ENCODE measurements around the gene SLC38A3. TPM values are rescaled to one million over a fixed set of nuclear protein-coding genes. Genes with fewer than 3 reads are reported as not detected.

Gene SLC38A3
- total RNA-seq, 1 experiment from 2014 or later: 16.8 TPM

DNA sequence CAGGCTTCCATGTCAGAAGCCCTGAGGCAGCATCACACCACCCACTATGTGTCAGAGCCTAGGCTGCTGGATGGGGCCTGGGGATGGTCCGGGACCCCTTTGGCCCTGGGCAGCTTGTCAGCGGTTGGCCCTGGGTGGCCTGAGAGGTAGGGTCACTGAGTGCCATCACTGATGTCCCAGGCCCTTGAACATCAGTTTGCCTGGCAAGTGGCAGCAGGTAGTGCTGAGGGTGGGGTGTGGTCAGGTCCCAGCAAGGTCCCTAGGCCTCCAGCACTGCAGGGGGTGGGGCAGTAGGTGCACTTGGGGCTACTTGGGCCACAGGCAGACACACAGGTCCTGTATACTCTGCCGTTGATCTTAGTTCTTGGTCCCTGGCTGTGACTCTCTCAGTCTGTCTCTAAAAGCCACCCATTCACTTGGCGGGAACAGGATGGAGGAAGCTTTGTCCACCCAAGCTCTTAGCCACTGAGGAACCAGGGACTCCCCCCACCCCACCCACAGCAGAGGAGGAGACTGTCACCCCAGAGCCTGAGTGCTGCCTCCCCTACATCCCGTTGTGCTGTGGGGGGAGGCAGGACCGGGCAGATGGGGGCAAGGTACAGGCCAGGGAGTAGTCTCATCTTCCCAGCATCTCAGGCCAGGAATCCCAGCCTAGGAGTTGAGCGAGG is 36.8 kb downstream of the SLC38A3 start:
- H3K4me1 ChIP-seq: peaks cover 20% of the 10 kb centered on the region

DNA sequence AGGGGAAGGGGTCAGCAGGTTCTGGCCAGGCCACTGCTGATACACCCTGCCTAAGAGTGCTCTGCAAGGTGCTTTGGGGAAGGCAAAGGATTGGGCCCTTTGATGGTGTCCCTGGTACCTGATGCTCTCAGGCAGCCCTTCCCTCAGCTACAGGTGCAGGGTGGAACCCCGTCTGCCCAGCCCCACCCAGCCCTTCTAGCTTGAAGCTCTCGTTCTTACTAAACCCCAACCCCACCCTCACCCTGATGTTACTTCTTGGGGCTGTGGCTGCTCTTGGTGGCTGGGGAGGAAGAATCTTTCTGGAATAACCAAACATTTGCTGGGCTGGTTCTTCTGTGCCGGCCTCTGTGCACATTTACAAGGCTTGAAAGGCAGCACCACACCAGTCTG is 37.3 kb downstream of the SLC38A3 start:
- Mint-ChIP-seq H3K9me3 (ENCODE audit: unreplicated experiment) (no peaks in the 10 kb centered on the region), H3K36me3 (ENCODE audit: insufficient read depth, unreplicated experiment) (peaks cover 15% of the 10 kb centered on the region), H3K27me3 (ENCODE audit: insufficient read depth, unreplicated experiment) (no peaks in the 10 kb centered on the region), H3K27ac (ENCODE audit: unreplicated experiment) (no peak overlapping the region), H3K4me3 (ENCODE audit: unreplicated experiment) (no peak overlapping the region), H3K4me1 (ENCODE audit: low read depth, unreplicated experiment) (peaks cover 4% of the 10 kb centered on the region)
- Histone ChIP-seq H3K9me3 (no peaks in the 10 kb centered on the region), H3K27me3 (replicated peaks; ENCODE audit: control insufficient read depth, insufficient read depth, low read length) (no peaks in the 10 kb centered on the region), H3K4me1 (peaks cover 15% of the 10 kb centered on the region), H3K4me3 (ENCODE audit: low read depth, low read length) (no peak overlapping the region), H3K36me3 (ENCODE audit: control insufficient read depth, insufficient read depth, low read length) (no peaks in the 10 kb centered on the region; the same call in none of the 2 replicates)
- BruUV-seq (replicated peaks): no TSS peak
- TF ChIP-seq, protein P1, sequence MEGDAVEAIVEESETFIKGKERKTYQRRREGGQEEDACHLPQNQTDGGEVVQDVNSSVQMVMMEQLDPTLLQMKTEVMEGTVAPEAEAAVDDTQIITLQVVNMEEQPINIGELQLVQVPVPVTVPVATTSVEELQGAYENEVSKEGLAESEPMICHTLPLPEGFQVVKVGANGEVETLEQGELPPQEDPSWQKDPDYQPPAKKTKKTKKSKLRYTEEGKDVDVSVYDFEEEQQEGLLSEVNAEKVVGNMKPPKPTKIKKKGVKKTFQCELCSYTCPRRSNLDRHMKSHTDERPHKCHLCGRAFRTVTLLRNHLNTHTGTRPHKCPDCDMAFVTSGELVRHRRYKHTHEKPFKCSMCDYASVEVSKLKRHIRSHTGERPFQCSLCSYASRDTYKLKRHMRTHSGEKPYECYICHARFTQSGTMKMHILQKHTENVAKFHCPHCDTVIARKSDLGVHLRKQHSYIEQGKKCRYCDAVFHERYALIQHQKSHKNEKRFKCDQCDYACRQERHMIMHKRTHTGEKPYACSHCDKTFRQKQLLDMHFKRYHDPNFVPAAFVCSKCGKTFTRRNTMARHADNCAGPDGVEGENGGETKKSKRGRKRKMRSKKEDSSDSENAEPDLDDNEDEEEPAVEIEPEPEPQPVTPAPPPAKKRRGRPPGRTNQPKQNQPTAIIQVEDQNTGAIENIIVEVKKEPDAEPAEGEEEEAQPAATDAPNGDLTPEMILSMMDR (IDR thresholded peaks at IDR 0.05; ENCODE audit: insufficient read depth in 1 of 2, low read depth in 1 of 2, low read length in 1 of 2, severe bottlenecking in 1 of 2, unreplicated experiment in 1 of 2): no peak
- intact Hi-C loops (cut with micrococcal nuclease; ENCODE audit: unreplicated experiment): no loop called here
- CTCF ChIA-PET: interaction anchor here (0.9 kb wide), 1 partner anchor 12 kb away, joined by 3 read pairs; no protein-coding TSS in a partner anchor
- POLR2A ChIA-PET: no interaction called here
- no peak for DNase-seq

More for the DNA sequence above, 36.8 kb downstream of the SLC38A3 start:
- intact Hi-C loops (cut with micrococcal nuclease; ENCODE audit: unreplicated experiment): no loop called here
- TF ChIP-seq, protein P1 (IDR thresholded peaks at IDR 0.05; ENCODE audit: insufficient read depth in 1 of 2, low read depth in 1 of 2, low read length in 1 of 2, severe bottlenecking in 1 of 2, unreplicated experiment in 1 of 2): no peak
- CTCF ChIA-PET: interaction anchor here (0.6 to 0.7 kb wide), 2 partner anchors 17 to 18 kb away, joined by 3 to 6 read pairs; no protein-coding TSS in a partner anchor
- Mint-ChIP-seq H3K27ac (ENCODE audit: unreplicated experiment) (no peak overlapping the region), H3K4me3 (ENCODE audit: unreplicated experiment) (no peak overlapping the region), H3K9me3 (ENCODE audit: unreplicated experiment) (no peaks in the 10 kb centered on the region), H3K27me3 (ENCODE audit: insufficient read depth, unreplicated experiment) (no peaks in the 10 kb centered on the region), H3K36me3 (ENCODE audit: insufficient read depth, unreplicated experiment) (peaks cover 15% of the 10 kb centered on the region), H3K4me1 (ENCODE audit: low read depth, unreplicated experiment) (peaks cover 9% of the 10 kb centered on the region)
- POLR2A ChIA-PET: no interaction called here
- no peak for DNase-seq
- H3K9me3 ChIP-seq: no peaks in the 10 kb centered on the region
- no peaks in the 10 kb centered on the region; the same call in none of the 2 replicates for H3K36me3 ChIP-seq (ENCODE audit: control insufficient read depth, insufficient read depth, low read length)
- H3K27me3 ChIP-seq (replicated peaks; ENCODE audit: control insufficient read depth, insufficient read depth, low read length): no peaks in the 10 kb centered on the region
- no peak overlapping the region for H3K4me3 ChIP-seq (ENCODE audit: low read depth, low read length)
- no TSS peak for BruUV-seq (replicated peaks)

DNA sequence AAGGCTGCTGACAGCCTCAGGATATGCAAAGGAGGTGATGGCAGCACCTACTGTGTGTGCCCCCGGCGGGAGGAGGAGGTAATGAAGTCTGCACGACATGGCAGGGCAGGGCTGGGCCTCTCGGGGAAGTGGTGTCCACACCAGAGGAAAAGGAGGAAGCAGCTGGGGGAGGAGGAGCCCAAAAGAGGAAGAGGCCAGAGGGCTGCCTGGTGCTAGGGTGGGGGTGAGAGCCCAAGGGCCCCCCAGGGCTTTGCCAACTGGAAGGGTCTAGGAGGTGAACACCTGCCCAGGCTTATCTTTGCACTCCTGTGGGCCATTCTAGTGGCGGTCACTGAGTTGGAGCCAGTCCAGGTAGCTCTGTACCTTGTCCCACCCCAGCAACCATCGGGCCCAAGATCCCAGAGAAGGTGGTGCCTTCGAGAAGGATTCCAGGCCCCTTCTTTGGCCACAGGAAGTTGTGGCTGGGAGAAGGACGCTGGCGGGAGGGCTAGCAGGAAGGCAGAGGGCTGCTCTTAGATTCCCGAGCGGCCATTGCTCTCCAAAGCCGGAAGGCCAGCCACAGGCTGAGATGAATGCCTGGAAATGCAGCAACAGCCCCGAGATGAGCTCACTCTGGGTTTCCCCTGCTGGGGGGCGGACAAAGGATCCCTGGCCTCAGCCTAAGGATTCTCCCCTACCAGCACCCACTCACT is 37.9 kb downstream of the SLC38A3 start:
- ChIA-PET CTCF (interaction anchor here (0.9 kb wide), 1 partner anchor 13 kb away, joined by 3 read pairs; no protein-coding TSS in a partner anchor), POLR2A (interaction anchor here (0.5 kb wide), 1 partner anchor 326 kb away, joined by 8 read pairs; the partner anchor contains the start of gene HEMK1)
- no peaks in the 10 kb centered on the region; the same call in none of the 2 replicates for H3K36me3 ChIP-seq (ENCODE audit: control insufficient read depth, insufficient read depth, low read length)
- H3K4me1 ChIP-seq: peaks cover 9% of the 10 kb centered on the region
- Mint-ChIP-seq H3K4me3 (ENCODE audit: unreplicated experiment) (no peak overlapping the region), H3K36me3 (ENCODE audit: insufficient read depth, unreplicated experiment) (peaks cover 15% of the 10 kb centered on the region), H3K4me1 (ENCODE audit: low read depth, unreplicated experiment) (no peaks in the 10 kb centered on the region), H3K9me3 (ENCODE audit: unreplicated experiment) (no peaks in the 10 kb centered on the region), H3K27me3 (ENCODE audit: insufficient read depth, unreplicated experiment) (no peaks in the 10 kb centered on the region), H3K27ac (ENCODE audit: unreplicated experiment) (no peak overlapping the region)
- no peaks in the 10 kb centered on the region for H3K9me3 ChIP-seq
- DNase-seq: no peak
- no TSS peak for BruUV-seq (replicated peaks)
- TF ChIP-seq, protein P1 (IDR thresholded peaks at IDR 0.05; ENCODE audit: insufficient read depth in 1 of 2, low read depth in 1 of 2, low read length in 1 of 2, severe bottlenecking in 1 of 2, unreplicated experiment in 1 of 2): no peak
- no peak overlapping the region for H3K4me3 ChIP-seq (ENCODE audit: low read depth, low read length)
- intact Hi-C loops (cut with micrococcal nuclease; ENCODE audit: unreplicated experiment): no loop called here
- no peaks in the 10 kb centered on the region for H3K27me3 ChIP-seq (replicated peaks; ENCODE audit: control insufficient read depth, insufficient read depth, low read length)
